Activated CD8-positive, alpha-beta memory T cell treated with anti-CD3 and anti-CD28 coated beads, Interleukin-2, amount 10 ng/mL, durations not matched to agents 7 days and 5 days (primary cell): ENCODE measurements around the gene SLC1A7. TPM values are rescaled to one million over a fixed set of nuclear protein-coding genes. Genes with fewer than 3 reads are reported as not detected.

Experiments used
- ATAC-seq: fragments of 150-1000 bp; cut with Tn5 transposase; one replicate; pipeline ENCODE4 v1.10.0; 2021; ENCODE audit warnings: moderate library complexity
- CTCF ChIA-PET: fragments of 350-600 bp; sonication (Branson Sonifier 250); formaldehyde crosslinking; loops from one replicate; lab custom pipeline; 2021; ENCODE audit warnings: antibody characterized with exemption; lab: Charles Lee
- DNase-seq: peaks from one replicate; pipeline ENCODE4 v3.0.0-alpha.2; 2020
- H3K27ac Mint-ChIP-seq: one replicate; pipeline ENCODE4 v1.8.0; 2021; ENCODE audit warnings: mild to moderate bottlenecking, mixed read lengths
- H3K27me3 Mint-ChIP-seq: one replicate; pipeline ENCODE4 v1.8.0; 2021; ENCODE audit warnings: mixed read lengths
- H3K36me3 Mint-ChIP-seq: one replicate; pipeline ENCODE4 v1.8.0; 2021; ENCODE audit warnings: mild to moderate bottlenecking, mixed read lengths
- H3K4me1 Mint-ChIP-seq: one replicate; pipeline ENCODE4 v1.8.0; 2021; ENCODE audit warnings: mixed read lengths
- H3K4me3 Mint-ChIP-seq: one replicate; pipeline ENCODE4 v1.8.0; 2021; ENCODE audit warnings: mild to moderate bottlenecking, moderate library complexity, mixed read lengths
- H3K9me3 Mint-ChIP-seq: one replicate; pipeline ENCODE4 v1.8.0; 2022; ENCODE audit warnings: low read depth, mixed read lengths
- total RNA-seq, 2 experiments: library from RNA; stranded (reverse); gene quantifications; one replicate each; pipeline ENCODE4 v1.2.3, GENCODE V29; 2021

SLC1A7 gene
- total RNA-seq, 2 experiments from 2014 or later, result not detected

DNA sequence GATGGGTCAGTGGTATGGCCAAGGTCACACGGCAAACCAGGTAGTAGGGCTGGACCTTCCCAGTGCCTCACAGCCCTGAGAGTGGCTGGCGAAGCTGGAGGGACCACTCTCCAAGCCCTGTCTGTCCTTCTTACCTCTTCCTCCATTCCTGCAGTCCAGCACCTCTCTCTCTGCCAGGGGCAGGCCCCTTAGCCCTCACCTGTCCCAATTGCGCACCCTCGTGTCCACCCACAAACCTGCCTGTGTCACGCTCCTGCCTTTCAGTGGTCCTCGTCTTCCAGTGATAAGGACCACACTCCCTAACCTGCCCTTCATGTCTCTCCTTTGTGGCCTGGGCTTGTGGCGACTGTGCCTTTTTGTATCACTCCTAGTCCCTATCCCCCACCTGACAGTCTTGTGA is 77.0 kb downstream of the SLC1A7 start:
- H3K9me3 Mint-ChIP-seq, result no peaks in the 10 kb centered on the region
- peak; percentile 27 for DNase-seq
- ATAC-seq, result no peak
- no peaks in the 10 kb centered on the region for H3K36me3 Mint-ChIP-seq
- CTCF ChIA-PET, result interaction anchor here (1.2 kb wide), 1 partner anchor 10 kb away, joined by 3 read pairs; no protein-coding TSS in a partner anchor
- H3K4me3 Mint-ChIP-seq, result no peak overlapping the region
- H3K4me1 Mint-ChIP-seq, result peaks cover 2% of the 10 kb centered on the region
- peaks cover 39% of the 10 kb centered on the region for H3K27me3 Mint-ChIP-seq
- H3K27ac Mint-ChIP-seq, result no peak overlapping the region

DNA sequence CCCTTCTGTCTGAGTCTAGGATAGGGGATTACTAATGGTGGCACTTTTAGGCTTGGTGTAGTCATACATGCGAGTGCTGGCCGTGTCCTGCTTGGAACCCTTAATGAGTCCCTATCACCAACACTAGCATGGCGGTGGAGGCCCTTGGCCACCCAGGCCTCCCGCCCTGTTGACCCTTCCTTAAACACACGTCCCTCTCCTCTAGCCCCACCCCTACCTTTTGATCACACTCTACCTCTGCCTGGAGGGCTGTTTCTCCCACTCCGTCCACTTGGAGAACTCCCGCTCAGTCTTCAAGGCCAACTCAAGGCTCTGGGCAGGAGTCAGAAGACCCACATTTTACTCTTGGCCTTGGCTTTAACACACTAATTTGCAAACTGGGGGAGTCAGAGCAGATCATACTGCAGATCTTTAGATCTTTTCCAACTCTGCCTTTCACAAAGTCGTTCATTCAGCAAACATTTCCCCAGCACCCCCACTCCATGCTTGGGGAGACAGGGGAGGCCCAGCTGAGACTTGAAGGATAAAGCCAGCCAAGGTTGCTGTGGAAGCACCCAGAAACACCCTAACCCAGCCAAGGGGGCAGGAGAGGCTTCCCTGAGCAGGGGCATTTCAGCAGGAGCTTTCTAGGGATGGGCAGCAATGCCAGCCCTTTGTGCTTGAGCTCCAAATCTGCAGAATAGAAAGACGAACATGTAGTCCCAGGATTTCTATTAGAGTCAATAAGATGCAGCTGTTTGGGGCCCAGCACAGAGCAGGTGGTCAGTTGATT is 78.5 kb downstream of the SLC1A7 start:
- Mint-ChIP-seq H3K36me3 (no peaks in the 10 kb centered on the region), H3K4me3 (no peak overlapping the region), H3K27ac (no peak overlapping the region), H3K4me1 (peaks cover 2% of the 10 kb centered on the region), H3K27me3 (peaks cover 53% of the 10 kb centered on the region), H3K9me3 (no peaks in the 10 kb centered on the region)
- peak; percentile 35 for DNase-seq
- no peak for ATAC-seq
- CTCF ChIA-PET, result interaction anchor here (1.2 to 1.6 kb wide), 2 partner anchors 11 to 118 kb away, joined by 3 read pairs; no protein-coding TSS in a partner anchor

DNA sequence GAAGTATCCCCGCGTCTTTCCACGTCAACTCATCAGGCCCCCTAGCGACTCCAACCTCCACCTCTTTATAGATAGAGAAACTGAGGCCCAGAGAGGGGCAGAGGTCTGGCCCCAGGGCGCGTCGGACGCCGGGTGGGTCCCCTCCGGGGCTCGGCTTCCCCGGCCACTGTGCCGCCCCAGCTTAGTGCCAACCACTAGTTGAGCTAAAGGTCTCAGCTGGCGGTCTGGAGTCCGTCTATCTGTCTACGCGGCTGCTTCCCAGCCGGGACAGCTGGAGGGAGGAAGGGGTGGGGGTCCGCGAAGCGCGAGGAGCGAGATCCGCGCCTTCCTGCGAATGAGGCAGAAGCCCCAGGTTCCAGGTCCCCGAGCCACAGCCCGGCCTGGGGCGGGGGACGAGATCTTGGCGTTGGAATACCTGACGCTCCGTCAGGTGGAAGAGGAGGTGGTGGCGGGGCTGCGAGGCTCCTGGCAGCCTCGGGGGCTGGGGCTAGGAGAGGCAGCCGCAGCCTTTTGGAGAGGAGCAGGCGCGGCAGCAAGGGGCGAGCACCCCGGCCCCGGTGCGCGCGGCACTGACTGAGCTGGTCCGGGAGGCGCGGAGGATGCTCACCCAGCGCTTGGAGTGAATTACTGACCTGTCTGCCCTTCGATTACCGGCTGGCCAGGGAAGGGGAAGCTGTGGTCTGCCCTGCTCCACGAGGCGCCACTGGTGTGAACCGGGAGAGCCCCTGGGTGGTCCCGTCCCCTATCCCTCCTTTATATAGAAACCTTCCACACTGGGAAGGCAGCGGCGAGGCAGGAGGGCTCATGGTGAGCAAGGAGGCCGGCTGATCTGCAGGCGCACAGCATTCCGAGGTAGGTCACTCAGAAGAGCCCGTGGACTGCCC is 79.5 kb downstream of the SLC1A7 start:
- Mint-ChIP-seq H3K4me1 (peaks cover 2% of the 10 kb centered on the region), H3K27me3 (peaks cover 61% of the 10 kb centered on the region), H3K4me3 (no peak overlapping the region), H3K27ac (no peak overlapping the region), H3K9me3 (no peaks in the 10 kb centered on the region), H3K36me3 (no peaks in the 10 kb centered on the region)
- no peak for ATAC-seq
- DNase-seq, result no peak
- CTCF ChIA-PET, result interaction anchor here (0.5 kb wide), 1 partner anchor 64 kb away, joined by 3 read pairs; no protein-coding TSS in a partner anchor

DNA sequence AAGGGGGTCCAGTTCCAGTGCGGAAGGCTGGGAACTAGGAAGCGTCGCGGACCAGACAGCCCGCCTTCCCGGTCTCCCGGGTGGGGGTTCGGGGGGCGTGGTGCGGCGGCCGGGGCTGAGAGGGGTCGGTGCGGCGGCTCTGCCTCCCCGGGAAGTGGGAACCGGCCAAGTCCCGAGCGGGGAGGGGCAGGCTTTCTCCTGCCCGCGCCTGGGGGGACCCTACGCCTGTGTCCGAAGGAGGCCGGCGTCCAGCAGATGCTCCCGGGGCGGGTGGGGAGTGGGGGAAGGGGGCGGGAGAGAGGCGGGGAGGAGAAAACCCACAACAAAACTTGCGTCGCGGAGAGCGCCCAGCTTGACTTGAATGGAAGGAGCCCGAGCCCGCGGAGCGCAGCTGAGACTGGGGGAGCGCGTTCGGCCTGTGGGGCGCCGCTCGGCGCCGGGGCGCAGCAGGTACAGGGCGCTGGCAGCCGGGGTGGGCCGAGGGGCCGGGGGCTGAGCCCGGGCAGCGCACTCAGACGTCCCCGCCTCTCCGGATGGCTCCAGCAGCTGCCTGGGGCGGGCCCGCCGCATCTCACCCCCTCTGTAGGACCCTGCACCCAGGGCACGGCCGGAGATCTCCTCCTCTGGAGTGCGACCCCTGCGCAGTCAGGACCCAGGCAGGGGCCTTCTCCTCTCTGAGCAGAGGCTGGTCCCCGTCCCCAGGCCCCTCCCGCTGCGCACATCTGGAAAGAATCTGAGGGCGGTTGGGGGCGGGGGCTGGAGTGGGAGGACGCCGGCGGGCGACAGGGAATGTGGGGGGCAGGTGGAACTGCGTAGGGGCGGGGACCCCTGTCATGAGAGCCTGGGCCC is 80.4 kb downstream of the SLC1A7 start, which contains the start of gene PODN:
Gene PODN, plus strand, starts transcription at position 355 of the 849 bp plus-strand sequence. CDS start 7,643 bp downstream, outside the sequence.
- no peak within 1 kb of the TSS for H3K4me3 Mint-ChIP-seq
- no peak within 1 kb of the TSS for H3K27ac Mint-ChIP-seq
- no peaks in the 10 kb centered on the region for H3K36me3 Mint-ChIP-seq
- peak; percentile 51 for ATAC-seq
- peaks cover 2% of the 10 kb centered on the region for H3K4me1 Mint-ChIP-seq
- no peak for DNase-seq
- CTCF ChIA-PET, result interaction anchor here (0.5 kb wide), 1 partner anchor 65 kb away, joined by 3 read pairs; no protein-coding TSS in a partner anchor
- H3K27me3 Mint-ChIP-seq, result peaks cover 65% of the 10 kb centered on the region
- no peaks in the 10 kb centered on the region for H3K9me3 Mint-ChIP-seq

DNA sequence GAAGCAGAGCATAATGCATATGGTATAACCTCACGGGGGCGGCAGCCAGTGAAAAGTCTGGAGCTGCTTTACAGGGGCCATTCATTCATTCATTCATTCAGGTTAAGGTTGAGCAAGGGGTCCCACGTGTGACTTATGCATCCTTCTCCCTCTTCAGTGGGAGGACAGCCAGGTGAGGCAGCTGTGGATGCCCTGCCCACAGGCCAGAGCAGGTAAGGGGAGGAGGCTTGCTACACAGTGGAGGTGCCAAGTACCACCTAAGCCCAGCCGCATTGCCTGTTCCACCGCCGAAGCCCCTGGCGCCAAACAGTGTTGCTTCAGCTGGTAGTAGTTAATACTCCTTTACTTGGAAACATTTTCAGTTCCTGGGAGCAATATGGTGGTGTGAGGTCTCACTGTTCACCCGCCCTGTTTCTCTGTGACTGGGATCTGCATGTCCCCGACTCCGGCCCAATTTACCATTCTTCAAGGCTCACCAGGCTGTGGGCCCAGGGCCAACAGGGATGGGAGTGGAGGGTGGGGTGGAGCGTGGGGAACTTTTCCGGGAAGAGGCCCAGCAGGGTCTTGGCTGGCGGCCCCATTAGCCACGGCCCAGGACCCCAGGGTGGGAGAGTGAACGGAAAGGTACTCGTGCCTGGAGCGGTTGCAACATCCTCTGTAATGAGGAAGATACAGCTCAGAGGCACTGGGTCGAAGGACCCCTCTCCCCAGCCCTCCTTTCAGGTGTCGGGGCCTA is 81.1 kb downstream of the SLC1A7 start:
- no peak for ATAC-seq
- no peak for DNase-seq
- peaks cover 65% of the 10 kb centered on the region for H3K27me3 Mint-ChIP-seq
- H3K36me3 Mint-ChIP-seq, result no peaks in the 10 kb centered on the region
- peaks cover 2% of the 10 kb centered on the region for H3K4me1 Mint-ChIP-seq
- no peak overlapping the region for H3K4me3 Mint-ChIP-seq
- no peaks in the 10 kb centered on the region for H3K9me3 Mint-ChIP-seq
- CTCF ChIA-PET, result interaction anchor here (1.0 kb wide), 1 partner anchor 12 kb away, joined by 3 read pairs; no protein-coding TSS in a partner anchor
- H3K27ac Mint-ChIP-seq, result no peak overlapping the region

DNA sequence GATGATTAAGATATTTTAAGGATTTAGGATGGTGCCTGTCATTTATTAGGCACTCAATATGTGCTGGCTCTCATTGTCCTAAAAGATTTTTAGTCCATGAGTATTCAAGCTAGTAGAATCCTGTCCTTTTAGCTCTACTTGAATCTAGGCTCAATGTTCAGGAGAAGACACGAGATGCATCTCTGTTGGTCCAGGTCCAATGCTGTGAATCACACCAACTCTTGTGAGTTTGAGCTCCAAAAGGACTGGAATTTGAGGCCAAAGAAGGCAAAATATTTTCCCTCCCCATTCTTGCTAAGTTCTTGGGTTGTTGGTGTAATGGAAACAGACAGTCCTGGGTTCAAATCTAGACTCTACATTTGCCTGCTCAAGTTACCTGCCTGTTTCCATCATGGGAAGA is 81.9 kb downstream of the SLC1A7 start:
- ATAC-seq (no peak), DNase-seq (no peak)
- no peaks in the 10 kb centered on the region for H3K9me3 Mint-ChIP-seq
- H3K4me3 Mint-ChIP-seq, result no peak overlapping the region
- peaks cover 2% of the 10 kb centered on the region for H3K4me1 Mint-ChIP-seq
- no peak overlapping the region for H3K27ac Mint-ChIP-seq
- no peaks in the 10 kb centered on the region for H3K36me3 Mint-ChIP-seq
- CTCF ChIA-PET, result interaction anchor here (1.0 kb wide), 1 partner anchor 11 kb away, joined by 3 read pairs; no protein-coding TSS in a partner anchor
- H3K27me3 Mint-ChIP-seq, result peaks cover 65% of the 10 kb centered on the region

DNA sequence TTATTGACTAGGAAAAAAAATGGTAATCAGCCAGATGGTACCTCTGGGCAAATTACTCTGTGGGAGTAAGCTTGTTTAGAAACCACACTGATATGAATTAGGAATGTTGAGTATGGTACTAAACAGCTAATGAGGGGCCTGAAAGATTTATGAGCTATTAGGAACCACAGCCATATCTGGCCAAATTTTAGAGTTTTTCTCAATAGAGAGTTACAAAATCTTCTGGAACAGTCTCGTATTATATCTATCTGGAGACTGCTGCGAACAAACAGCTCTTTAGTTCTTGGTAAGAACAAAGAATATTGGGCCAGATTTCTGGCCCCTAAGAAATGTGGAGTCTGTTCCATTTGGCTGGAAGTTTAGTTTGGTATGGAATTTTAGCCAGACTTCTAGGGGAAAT is 85.3 kb downstream of the SLC1A7 start:
- ATAC-seq, result no peak
- H3K27ac Mint-ChIP-seq, result no peak overlapping the region

DNA sequence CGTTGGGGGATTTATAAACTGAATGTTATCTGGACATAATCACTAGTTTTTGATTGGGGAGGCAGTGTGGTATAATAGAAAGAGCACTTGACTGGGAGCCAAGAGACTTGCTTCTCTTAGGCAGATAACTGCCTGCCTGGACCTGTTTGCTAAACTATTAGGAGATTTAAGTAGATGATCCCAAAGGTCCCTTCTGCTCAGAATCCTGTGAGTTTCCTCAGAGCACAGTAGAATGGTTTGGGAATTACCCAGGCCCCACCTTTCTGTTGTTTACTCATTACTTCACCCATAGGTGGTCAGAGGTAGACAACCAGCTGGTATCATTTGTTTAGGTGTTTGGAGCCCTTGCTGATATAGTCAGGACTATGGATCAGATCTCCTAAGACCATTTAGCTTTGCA is 90.8 kb downstream of the SLC1A7 start:
- no peak overlapping the region for H3K4me3 Mint-ChIP-seq
- peaks cover 22% of the 10 kb centered on the region for H3K36me3 Mint-ChIP-seq
- H3K27ac Mint-ChIP-seq, result no peak overlapping the region
- no peaks in the 10 kb centered on the region for H3K9me3 Mint-ChIP-seq
- ATAC-seq, result no peak
- CTCF ChIA-PET, result no interaction called here
- no peak for DNase-seq
- H3K27me3 Mint-ChIP-seq, result no peaks in the 10 kb centered on the region
- H3K4me1 Mint-ChIP-seq, result peaks cover 4% of the 10 kb centered on the region

More for the DNA sequence above, 85.3 kb downstream of the SLC1A7 start:
- H3K9me3 Mint-ChIP-seq, result no peaks in the 10 kb centered on the region
- H3K4me1 Mint-ChIP-seq, result no peaks in the 10 kb centered on the region
- H3K27me3 Mint-ChIP-seq, result peaks cover 40% of the 10 kb centered on the region
- CTCF ChIA-PET, result no interaction called here
- H3K4me3 Mint-ChIP-seq, result no peak overlapping the region
- no peak for DNase-seq
- peaks cover 15% of the 10 kb centered on the region for H3K36me3 Mint-ChIP-seq

DNA sequence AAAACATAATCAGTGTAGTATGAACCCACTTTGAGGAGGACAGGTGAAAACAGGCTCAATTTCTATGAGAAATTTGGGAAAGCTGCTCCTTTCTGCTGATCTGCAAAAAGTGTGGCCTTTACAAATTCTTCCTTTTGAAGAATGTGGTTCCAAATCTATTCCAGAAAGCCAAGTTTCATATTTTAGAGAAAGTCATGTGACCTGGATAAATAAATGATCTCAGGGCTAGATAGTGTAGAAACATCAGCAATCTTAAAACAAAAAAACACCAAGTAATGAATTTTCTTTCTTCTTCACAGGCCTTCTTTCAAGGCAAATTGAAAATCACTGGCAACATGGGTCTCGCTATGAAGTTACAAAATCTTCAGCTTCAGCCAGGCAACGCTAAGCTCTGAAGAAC is 92.1 kb downstream of the SLC1A7 start:
- Mint-ChIP-seq H3K4me3 (no peak overlapping the region), H3K27ac (no peak overlapping the region)
- CTCF ChIA-PET, result no interaction called here

DNA sequence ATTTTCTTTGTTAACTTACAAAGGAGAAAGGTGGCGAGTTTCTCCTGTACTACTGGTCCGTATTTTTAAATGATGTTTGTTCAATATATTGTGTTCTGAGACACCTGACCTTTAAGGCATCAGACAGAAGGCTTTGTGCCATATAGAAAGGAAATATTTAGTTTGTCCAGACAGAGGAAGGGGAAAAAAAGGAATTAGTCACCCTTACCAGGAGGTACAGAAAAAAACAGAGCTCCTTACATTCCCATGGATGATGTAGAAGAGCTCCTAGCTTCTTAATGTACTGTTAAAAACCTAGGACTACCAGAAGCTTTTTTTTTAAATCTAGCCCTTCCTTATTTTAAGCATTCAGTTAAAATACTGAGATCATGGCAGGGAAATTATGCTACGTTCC is 92.9 kb downstream of the SLC1A7 start:
- Mint-ChIP-seq H3K27ac (no peak overlapping the region), H3K27me3 (no peaks in the 10 kb centered on the region), H3K36me3 (peaks cover 24% of the 10 kb centered on the region), H3K4me3 (no peak overlapping the region), H3K9me3 (no peaks in the 10 kb centered on the region), H3K4me1 (peaks cover 4% of the 10 kb centered on the region)
- ATAC-seq (no peak), DNase-seq (no peak)
- CTCF ChIA-PET, result interaction anchor here (1.2 kb wide), 1 partner anchor 11 kb away, joined by 3 read pairs; no protein-coding TSS in a partner anchor

More for the DNA sequence above, 92.1 kb downstream of the SLC1A7 start:
- peaks cover 4% of the 10 kb centered on the region for H3K4me1 Mint-ChIP-seq
- H3K36me3 Mint-ChIP-seq, result peaks cover 22% of the 10 kb centered on the region
- no peak for DNase-seq
- H3K27me3 Mint-ChIP-seq, result no peaks in the 10 kb centered on the region
- ATAC-seq, result no peak
- no peaks in the 10 kb centered on the region for H3K9me3 Mint-ChIP-seq

DNA sequence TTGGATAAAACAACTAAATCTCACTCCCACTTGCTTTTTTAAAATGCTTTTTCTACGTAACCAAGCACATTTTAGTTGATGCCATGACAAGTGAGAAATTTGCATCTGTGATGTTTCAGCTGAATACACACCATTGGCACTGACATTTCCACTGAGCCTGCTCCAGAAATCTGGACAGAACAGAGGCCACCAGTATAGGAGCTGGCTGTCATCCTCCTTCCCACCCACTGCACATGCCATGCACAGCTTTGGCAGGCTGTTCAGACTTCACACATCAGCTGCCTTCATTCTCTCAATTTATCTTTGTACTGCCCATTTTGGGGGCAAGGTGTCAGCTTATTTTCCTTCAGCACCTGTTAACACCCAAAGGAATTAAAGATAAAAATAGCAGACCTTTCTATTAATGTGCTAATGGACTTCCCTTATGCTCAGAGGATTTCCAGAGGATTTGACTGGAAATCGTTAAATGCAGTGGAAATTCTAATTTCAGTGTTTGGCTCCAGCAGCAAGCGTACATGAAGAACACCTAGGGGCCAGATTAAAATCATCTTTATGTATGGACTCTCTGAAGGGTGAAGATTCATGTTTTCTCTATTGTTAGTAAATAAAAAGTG is 93.4 kb downstream of the SLC1A7 start:
- Mint-ChIP-seq H3K4me3 (no peak overlapping the region), H3K27me3 (no peaks in the 10 kb centered on the region), H3K36me3 (peaks cover 23% of the 10 kb centered on the region), H3K27ac (no peak overlapping the region), H3K4me1 (peaks cover 4% of the 10 kb centered on the region), H3K9me3 (no peaks in the 10 kb centered on the region)
- CTCF ChIA-PET, result interaction anchor here (0.6 to 1.2 kb wide), 2 partner anchors 11 to 127 kb away, joined by 3 read pairs; no protein-coding TSS in a partner anchor
- ATAC-seq (no peak), DNase-seq (no peak)
